Measurements from ENCODE around the gene DIRAS1. TPM values are rescaled to one million over a fixed set of nuclear protein-coding genes. Genes with fewer than 3 reads are reported as not detected.

DIRAS1 gene
- total and polyA plus RNA-seq, 4 donors: 0.01 to 0.09 (median 0.08) TPM; not detected in 1

DNA sequence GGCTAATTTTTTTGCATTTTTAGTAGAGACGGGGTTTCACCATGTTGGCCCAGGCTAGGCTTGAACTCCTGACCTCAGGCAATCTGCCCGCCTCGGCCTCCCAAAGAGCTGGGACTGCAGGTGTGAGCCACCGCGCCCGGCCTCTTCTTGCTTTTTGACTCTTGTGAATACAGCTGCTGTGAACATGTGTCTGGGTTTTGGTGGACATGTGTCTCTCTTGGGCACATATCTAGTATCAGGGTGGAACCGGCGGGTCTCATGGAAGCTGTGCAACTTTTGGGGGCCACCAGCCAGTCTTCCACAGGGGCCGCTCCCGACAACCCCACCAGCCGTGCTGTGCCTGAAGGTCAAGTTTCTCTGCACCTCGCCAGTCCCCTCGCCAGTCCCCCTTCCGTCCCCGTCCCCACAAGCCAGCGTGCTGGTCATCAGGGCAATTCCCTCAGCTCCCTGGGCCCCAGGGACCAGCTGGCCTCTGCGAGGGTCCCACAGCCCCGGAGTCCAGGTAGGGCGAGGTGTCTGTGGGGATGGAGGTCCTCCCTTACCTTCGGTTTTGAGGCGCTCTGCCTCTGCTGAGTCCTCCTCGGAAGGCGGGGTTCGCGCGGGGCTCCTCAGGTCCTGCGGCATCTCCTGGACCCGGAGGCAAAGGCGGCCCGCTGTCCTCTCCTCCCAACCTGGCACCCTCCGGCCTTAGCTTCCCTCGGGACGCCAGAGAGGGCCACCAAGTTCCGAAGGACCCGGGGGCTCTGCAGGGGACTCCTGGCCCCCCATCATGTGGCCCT is 45.6 kb upstream of the DIRAS1 start:
- Histone ChIP-seq H3K4me1 (ENCODE audit: control insufficient read depth in 4 of 4, insufficient read depth in 4 of 4, low read length in 3 of 4) (peaks cover 0 to 3% (median under 1%) of the 10 kb centered on the region in 4 donors), H3K9ac (ENCODE audit: low read depth in 1 of 2, low read length in 2 of 2) (no peak overlapping the region), H3K9me3 (ENCODE audit: control insufficient read depth in 4 of 4, low read length in 3 of 4) (no peaks in the 10 kb centered on the region), H3K36me3 (ENCODE audit: control insufficient read depth in 4 of 4, insufficient read depth in 3 of 4, low read depth in 1 of 4, low read length in 3 of 4) (peaks cover 3 to 45% (median 9%) of the 10 kb centered on the region in 4 donors), H3K27ac (ENCODE audit: low read depth in 1 of 2, low read length in 2 of 2) (no peak overlapping the region), H3K4me3 (ENCODE audit: low read depth in 1 of 3, low read length in 3 of 3) (no peak overlapping the region), H3K27me3 (ENCODE audit: control insufficient read depth in 4 of 4, insufficient read depth in 4 of 4, low read length in 3 of 4) (no peaks in the 10 kb centered on the region)
- no peak for DNase-seq (ENCODE audit: low spot score)
- TF ChIP-seq, protein P1, sequence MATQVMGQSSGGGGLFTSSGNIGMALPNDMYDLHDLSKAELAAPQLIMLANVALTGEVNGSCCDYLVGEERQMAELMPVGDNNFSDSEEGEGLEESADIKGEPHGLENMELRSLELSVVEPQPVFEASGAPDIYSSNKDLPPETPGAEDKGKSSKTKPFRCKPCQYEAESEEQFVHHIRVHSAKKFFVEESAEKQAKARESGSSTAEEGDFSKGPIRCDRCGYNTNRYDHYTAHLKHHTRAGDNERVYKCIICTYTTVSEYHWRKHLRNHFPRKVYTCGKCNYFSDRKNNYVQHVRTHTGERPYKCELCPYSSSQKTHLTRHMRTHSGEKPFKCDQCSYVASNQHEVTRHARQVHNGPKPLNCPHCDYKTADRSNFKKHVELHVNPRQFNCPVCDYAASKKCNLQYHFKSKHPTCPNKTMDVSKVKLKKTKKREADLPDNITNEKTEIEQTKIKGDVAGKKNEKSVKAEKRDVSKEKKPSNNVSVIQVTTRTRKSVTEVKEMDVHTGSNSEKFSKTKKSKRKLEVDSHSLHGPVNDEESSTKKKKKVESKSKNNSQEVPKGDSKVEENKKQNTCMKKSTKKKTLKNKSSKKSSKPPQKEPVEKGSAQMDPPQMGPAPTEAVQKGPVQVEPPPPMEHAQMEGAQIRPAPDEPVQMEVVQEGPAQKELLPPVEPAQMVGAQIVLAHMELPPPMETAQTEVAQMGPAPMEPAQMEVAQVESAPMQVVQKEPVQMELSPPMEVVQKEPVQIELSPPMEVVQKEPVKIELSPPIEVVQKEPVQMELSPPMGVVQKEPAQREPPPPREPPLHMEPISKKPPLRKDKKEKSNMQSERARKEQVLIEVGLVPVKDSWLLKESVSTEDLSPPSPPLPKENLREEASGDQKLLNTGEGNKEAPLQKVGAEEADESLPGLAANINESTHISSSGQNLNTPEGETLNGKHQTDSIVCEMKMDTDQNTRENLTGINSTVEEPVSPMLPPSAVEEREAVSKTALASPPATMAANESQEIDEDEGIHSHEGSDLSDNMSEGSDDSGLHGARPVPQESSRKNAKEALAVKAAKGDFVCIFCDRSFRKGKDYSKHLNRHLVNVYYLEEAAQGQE (IDR thresholded peaks at IDR 0.05): no peak
- TF ChIP-seq RAD21 (IDR thresholded peaks at IDR 0.05) (no peak), HNF4A (conservative IDR thresholded peaks at IDR 0.05) (no peak), YY1 (IDR thresholded peaks at IDR 0.05) (no peak), TAF1 (conservative IDR thresholded peaks at IDR 0.05) (no peak), HNF4G (IDR thresholded peaks at IDR 0.05) (no peak), GABPA (IDR thresholded peaks at IDR 0.05 in 1 of 2, conservative IDR thresholded peaks at IDR 0.05 in 1 of 2) (no peak), JUND (IDR thresholded peaks at IDR 0.05) (no peak), NR2F2 (IDR thresholded peaks at IDR 0.05) (no peak), RXRA (IDR thresholded peaks at IDR 0.05) (no peak), SP1 (IDR thresholded peaks at IDR 0.05) (no peak), EGR1 (IDR thresholded peaks at IDR 0.05; ENCODE audit: low read depth in 2 of 2) (no peak)
- TF ChIP-seq, protein P2, sequence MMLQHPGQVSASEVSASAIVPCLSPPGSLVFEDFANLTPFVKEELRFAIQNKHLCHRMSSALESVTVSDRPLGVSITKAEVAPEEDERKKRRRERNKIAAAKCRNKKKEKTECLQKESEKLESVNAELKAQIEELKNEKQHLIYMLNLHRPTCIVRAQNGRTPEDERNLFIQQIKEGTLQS (IDR thresholded peaks at IDR 0.05): no peak
- TF ChIP-seq, protein P3, sequence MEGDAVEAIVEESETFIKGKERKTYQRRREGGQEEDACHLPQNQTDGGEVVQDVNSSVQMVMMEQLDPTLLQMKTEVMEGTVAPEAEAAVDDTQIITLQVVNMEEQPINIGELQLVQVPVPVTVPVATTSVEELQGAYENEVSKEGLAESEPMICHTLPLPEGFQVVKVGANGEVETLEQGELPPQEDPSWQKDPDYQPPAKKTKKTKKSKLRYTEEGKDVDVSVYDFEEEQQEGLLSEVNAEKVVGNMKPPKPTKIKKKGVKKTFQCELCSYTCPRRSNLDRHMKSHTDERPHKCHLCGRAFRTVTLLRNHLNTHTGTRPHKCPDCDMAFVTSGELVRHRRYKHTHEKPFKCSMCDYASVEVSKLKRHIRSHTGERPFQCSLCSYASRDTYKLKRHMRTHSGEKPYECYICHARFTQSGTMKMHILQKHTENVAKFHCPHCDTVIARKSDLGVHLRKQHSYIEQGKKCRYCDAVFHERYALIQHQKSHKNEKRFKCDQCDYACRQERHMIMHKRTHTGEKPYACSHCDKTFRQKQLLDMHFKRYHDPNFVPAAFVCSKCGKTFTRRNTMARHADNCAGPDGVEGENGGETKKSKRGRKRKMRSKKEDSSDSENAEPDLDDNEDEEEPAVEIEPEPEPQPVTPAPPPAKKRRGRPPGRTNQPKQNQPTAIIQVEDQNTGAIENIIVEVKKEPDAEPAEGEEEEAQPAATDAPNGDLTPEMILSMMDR (IDR thresholded peaks at IDR 0.05; ENCODE audit: low read depth, low read length, missing input control): no peak
- TF ChIP-seq, protein P4, sequence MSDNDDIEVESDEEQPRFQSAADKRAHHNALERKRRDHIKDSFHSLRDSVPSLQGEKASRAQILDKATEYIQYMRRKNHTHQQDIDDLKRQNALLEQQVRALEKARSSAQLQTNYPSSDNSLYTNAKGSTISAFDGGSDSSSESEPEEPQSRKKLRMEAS (IDR thresholded peaks at IDR 0.05): no peak
- WGBS: 98% methylated on average over 35 of the region's 35 CpGs

DNA sequence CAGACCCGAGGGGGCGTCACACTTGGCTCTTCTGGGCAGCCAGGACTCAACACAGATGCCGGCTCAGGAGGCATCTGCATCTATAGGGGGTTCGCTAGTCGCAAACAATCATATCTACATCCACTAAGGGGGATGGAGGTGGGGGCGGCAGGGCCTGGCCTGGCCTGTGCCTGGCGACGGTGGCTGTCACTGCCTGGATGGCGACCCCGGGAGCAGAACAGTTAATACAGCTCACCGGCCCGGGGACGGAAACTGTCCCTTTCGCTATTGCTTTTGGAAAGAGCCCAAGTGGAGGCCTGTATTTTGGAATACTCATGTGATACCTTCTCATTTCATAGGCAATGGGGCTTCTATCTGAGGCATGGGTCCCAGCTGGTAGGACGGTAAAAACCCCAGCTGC is 44.2 kb upstream of the DIRAS1 start:
- H3K9ac ChIP-seq (ENCODE audit: low read depth in 1 of 2, low read length in 2 of 2): no peak overlapping the region
- H3K9me3 ChIP-seq (ENCODE audit: control insufficient read depth in 4 of 4, low read length in 3 of 4): no peaks in the 10 kb centered on the region
- H3K36me3 ChIP-seq (ENCODE audit: control insufficient read depth in 4 of 4, insufficient read depth in 3 of 4, low read depth in 1 of 4, low read length in 3 of 4): peaks cover 3 to 54% (median 9%) of the 10 kb centered on the region in 4 donors
- peaks cover 0 to 3% (median 0%) of the 10 kb centered on the region in 4 donors for H3K4me1 ChIP-seq (ENCODE audit: control insufficient read depth in 4 of 4, insufficient read depth in 4 of 4, low read length in 3 of 4)
- no peak overlapping the region for H3K27ac ChIP-seq (ENCODE audit: low read depth in 1 of 2, low read length in 2 of 2)
- H3K27me3 ChIP-seq (ENCODE audit: control insufficient read depth in 4 of 4, insufficient read depth in 4 of 4, low read length in 3 of 4): no peaks in the 10 kb centered on the region
- no peak for DNase-seq (ENCODE audit: low spot score)
- H3K4me3 ChIP-seq (ENCODE audit: low read depth in 1 of 3, low read length in 3 of 3): no peak overlapping the region
- 92% methylated on average over 15 of the region's 15 CpGs for WGBS
- TF ChIP-seq, protein P2 (IDR thresholded peaks at IDR 0.05): no peak
- TF ChIP-seq EGR1 (IDR thresholded peaks at IDR 0.05; ENCODE audit: low read depth in 2 of 2): no peak
- TF ChIP-seq SP1 (IDR thresholded peaks at IDR 0.05): no peak
- TF ChIP-seq TAF1 (conservative IDR thresholded peaks at IDR 0.05): no peak
- TF ChIP-seq, protein P3 (IDR thresholded peaks at IDR 0.05; ENCODE audit: low read depth, low read length, missing input control): no peak
- TF ChIP-seq, protein P1 (IDR thresholded peaks at IDR 0.05): no peak
- no peak for TF ChIP-seq HNF4G (IDR thresholded peaks at IDR 0.05)
- no peak for TF ChIP-seq GABPA (IDR thresholded peaks at IDR 0.05 in 1 of 2, conservative IDR thresholded peaks at IDR 0.05 in 1 of 2)
- no peak for TF ChIP-seq FOXA1 (IDR thresholded peaks at IDR 0.05)
- TF ChIP-seq RXRA (IDR thresholded peaks at IDR 0.05): no peak
- no peak for TF ChIP-seq HNF4A (conservative IDR thresholded peaks at IDR 0.05)
- TF ChIP-seq RAD21 (IDR thresholded peaks at IDR 0.05): no peak
- TF ChIP-seq FOXA2 (IDR thresholded peaks at IDR 0.05): no peak
- TF ChIP-seq, protein P4 (IDR thresholded peaks at IDR 0.05): no peak
- TF ChIP-seq NR2F2 (IDR thresholded peaks at IDR 0.05): no peak

Data from liver (tissue), 9 donors.